Liver (tissue), 2 donors: ENCODE data around the gene SLTM.

Source experiments
- CTCF ChIP-seq: fragments of 150-350 bp; IDR thresholded peaks from 2 replicates; pipeline ENCODE4 v1.5.1; 2017; ENCODE audit warnings: improper control_type of control experiment, low read depth, low read length; ENCODE audit not compliant: missing input control
- YY1 ChIP-seq: IDR thresholded peaks from 2 replicates; pipeline ENCODE4 v1.6.1; 2016; ENCODE audit warnings: antibody characterized with exemption, mild to moderate bottlenecking
- donor health status: healthy.

GRCh38 chr15:58951388-58952007, 18.0 kb upstream of the SLTM start:
- TF ChIP-seq CTCF = no peak
- no peak for TF ChIP-seq YY1
